ENCODE measurements around the gene NPRL2.

Gene NPRL2

GRCh38 chr3:50341996-50342650 is 8.5 kb downstream of the NPRL2 start:
- Histone ChIP-seq H3K9ac (ENCODE audit: low read length) (no peak overlapping the region), H3K9me2 (replicated peaks; ENCODE audit: insufficient read depth, low read length) (no peaks in the 10 kb centered on the region), H3F3A (ENCODE audit: insufficient read depth) (peaks cover 12% of the 10 kb centered on the region; the same call in 1 of the 2 replicates), H4K20me1 (ENCODE audit: low read depth, low read length) (no peaks in the 10 kb centered on the region), H3K36me3 (ENCODE audit: low read length) (no peaks in the 10 kb centered on the region), H3K27me3 (ENCODE audit: low read length) (no peaks in the 10 kb centered on the region), H2AFZ (ENCODE audit: low read depth, low read length, severe bottlenecking) (no peak overlapping the region), H3K27ac (ENCODE audit: low read depth, low read length) (no peak overlapping the region), H3K4me2 (ENCODE audit: low read depth, low read length, poor library complexity, severe bottlenecking) (no peak overlapping the region), H3K4me3 (ENCODE audit: insufficient read depth, low read length, poor library complexity, severe bottlenecking) (no peak overlapping the region), H3K9me3 (ENCODE audit: insufficient read depth, low read length) (no peaks in the 10 kb centered on the region), H3K79me2 (ENCODE audit: insufficient read depth, low read length) (peaks cover under 1% of the 10 kb centered on the region)
- TF ChIP-seq, protein P1, sequence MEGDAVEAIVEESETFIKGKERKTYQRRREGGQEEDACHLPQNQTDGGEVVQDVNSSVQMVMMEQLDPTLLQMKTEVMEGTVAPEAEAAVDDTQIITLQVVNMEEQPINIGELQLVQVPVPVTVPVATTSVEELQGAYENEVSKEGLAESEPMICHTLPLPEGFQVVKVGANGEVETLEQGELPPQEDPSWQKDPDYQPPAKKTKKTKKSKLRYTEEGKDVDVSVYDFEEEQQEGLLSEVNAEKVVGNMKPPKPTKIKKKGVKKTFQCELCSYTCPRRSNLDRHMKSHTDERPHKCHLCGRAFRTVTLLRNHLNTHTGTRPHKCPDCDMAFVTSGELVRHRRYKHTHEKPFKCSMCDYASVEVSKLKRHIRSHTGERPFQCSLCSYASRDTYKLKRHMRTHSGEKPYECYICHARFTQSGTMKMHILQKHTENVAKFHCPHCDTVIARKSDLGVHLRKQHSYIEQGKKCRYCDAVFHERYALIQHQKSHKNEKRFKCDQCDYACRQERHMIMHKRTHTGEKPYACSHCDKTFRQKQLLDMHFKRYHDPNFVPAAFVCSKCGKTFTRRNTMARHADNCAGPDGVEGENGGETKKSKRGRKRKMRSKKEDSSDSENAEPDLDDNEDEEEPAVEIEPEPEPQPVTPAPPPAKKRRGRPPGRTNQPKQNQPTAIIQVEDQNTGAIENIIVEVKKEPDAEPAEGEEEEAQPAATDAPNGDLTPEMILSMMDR (IDR thresholded peaks at IDR 0.05; ENCODE audit: insufficient read depth, low read length, poor library complexity, severe bottlenecking): no peak
- no peak for TF ChIP-seq EZH2phosphoT487 (conservative IDR thresholded peaks at IDR 0.05; ENCODE audit: low read length)

GRCh38 chr3:50341537-50341936 is 9.0 kb downstream of the NPRL2 start:
- H3K9ac ChIP-seq (ENCODE audit: low read length): no peak overlapping the region
- no peaks in the 10 kb centered on the region for H3K9me3 ChIP-seq (ENCODE audit: insufficient read depth, low read length)
- H3K36me3 ChIP-seq (ENCODE audit: low read length): no peaks in the 10 kb centered on the region
- H4K20me1 ChIP-seq (ENCODE audit: low read depth, low read length): no peaks in the 10 kb centered on the region
- no peak overlapping the region for H3K4me3 ChIP-seq (ENCODE audit: insufficient read depth, low read length, poor library complexity, severe bottlenecking)
- peaks cover 6% of the 10 kb centered on the region for H3K79me2 ChIP-seq (ENCODE audit: insufficient read depth, low read length)
- H3K27me3 ChIP-seq (ENCODE audit: low read length): no peaks in the 10 kb centered on the region
- peaks cover 12% of the 10 kb centered on the region; the same call in 1 of the 2 replicates for H3F3A ChIP-seq (ENCODE audit: insufficient read depth)
- H3K4me2 ChIP-seq (ENCODE audit: low read depth, low read length, poor library complexity, severe bottlenecking): no peak overlapping the region
- H2AFZ ChIP-seq (ENCODE audit: low read depth, low read length, severe bottlenecking): no peak overlapping the region
- H3K27ac ChIP-seq (ENCODE audit: low read depth, low read length): no peak overlapping the region
- TF ChIP-seq, protein P1 (IDR thresholded peaks at IDR 0.05; ENCODE audit: insufficient read depth, low read length, poor library complexity, severe bottlenecking): no peak
- TF ChIP-seq EZH2phosphoT487 (conservative IDR thresholded peaks at IDR 0.05; ENCODE audit: low read length): no peak
- no peaks in the 10 kb centered on the region for H3K9me2 ChIP-seq (replicated peaks; ENCODE audit: insufficient read depth, low read length)

DNA sequence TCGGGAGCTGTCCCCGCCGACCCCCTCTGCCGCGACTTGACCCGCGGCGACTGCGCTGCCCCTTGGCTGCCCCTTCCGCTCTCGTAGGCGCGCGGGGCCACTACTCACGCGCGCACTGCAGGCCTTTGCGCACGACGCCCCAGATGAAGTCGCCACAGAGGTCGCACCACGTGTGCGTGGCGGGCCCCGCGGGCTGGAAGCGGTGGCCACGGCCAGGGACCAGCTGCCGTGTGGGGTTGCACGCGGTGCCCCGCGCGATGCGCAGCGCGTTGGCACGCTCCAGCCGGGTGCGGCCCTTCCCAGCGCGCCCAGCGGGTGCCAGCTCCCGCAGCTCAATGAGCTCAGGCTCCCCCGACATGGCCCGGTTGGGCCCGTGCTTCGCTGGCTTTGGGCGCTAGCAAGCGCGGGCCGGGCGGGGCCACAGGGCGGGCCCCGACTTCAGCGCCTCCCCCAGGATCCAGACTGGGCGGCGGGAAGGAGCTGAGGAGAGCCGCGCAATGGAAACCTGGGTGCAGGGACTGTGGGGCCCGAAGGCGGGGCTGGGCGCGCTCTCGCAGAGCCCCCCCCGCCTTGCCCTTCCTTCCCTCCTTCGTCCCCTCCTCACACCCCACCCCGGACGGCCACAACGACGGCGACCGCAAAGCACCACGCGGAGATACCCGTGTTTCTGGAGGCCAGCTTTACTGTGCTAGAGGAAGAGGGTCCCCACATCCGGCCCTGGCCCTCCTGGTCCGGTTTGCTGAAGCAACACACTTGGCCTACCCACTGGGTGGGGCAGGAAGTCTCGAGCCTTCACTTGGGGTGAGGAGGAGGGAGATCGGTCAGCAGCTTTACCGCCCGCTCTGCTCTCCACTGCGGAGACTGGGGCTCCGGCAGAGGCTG is 9.9 kb downstream of the NPRL2 start, which contains the start of gene RASSF1:
Gene RASSF1, minus strand, starts transcription at position 389 of the 882 bp plus-strand sequence. Its CDS starts 31 bp downstream, at position 358.
- no peaks in the 10 kb centered on the region for H3K9me3 ChIP-seq (ENCODE audit: insufficient read depth, low read length)
- H3K27me3 ChIP-seq (ENCODE audit: low read length): no peaks in the 10 kb centered on the region
- no peak within 1 kb of the TSS for H3K27ac ChIP-seq (ENCODE audit: low read depth, low read length)
- no peak within 1 kb of the TSS for H3K4me2 ChIP-seq (ENCODE audit: low read depth, low read length, poor library complexity, severe bottlenecking)
- no peak within 1 kb of the TSS for H3K9ac ChIP-seq (ENCODE audit: low read length)
- H3K36me3 ChIP-seq (ENCODE audit: low read length): no peaks in the 10 kb centered on the region
- H3K4me3 ChIP-seq (ENCODE audit: insufficient read depth, low read length, poor library complexity, severe bottlenecking): no peak within 1 kb of the TSS
- H3F3A ChIP-seq (ENCODE audit: insufficient read depth): peaks cover 12% of the 10 kb centered on the region; the same call in 1 of the 2 replicates
- H4K20me1 ChIP-seq (ENCODE audit: low read depth, low read length): no peaks in the 10 kb centered on the region; the same call in 1 of the 2 replicates
- no peaks in the 10 kb centered on the region for H3K9me2 ChIP-seq (replicated peaks; ENCODE audit: insufficient read depth, low read length)
- H2AFZ ChIP-seq (ENCODE audit: low read depth, low read length, severe bottlenecking): no peak within 1 kb of the TSS
- H3K79me2 ChIP-seq (ENCODE audit: insufficient read depth, low read length): peaks cover 15% of the 10 kb centered on the region
- TF ChIP-seq EZH2phosphoT487 (conservative IDR thresholded peaks at IDR 0.05; ENCODE audit: low read length): no peak
- TF ChIP-seq, protein P1 (IDR thresholded peaks at IDR 0.05; ENCODE audit: insufficient read depth, low read length, poor library complexity, severe bottlenecking): no peak

All from SU-DHL-6 (cell line).